ENCODE results near the gene CSGALNACT2. TPM values are rescaled to one million over a fixed set of nuclear protein-coding genes. Genes with fewer than 3 reads are reported as not detected.

Gene CSGALNACT2
- total RNA-seq, 1 experiment from 2014 or later, result 5.1 TPM

DNA sequence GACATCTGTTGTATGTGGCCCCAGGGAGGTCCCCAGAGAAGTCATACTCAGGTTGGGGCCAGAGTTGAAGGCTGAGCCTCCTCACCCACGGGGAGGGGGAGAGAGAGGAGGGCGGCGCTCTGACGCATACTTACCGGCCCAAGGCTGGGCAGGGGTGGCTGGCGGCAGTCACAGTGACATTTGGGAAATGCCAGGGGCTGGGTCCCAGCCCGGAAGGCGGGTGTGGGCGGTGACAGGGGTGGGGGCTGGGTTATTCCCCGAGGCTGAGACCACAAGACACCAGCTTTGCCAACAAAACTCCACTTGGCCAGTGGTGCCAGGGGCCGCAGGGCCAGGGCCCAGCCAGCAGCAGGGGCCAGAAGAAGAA, 87.5 kb downstream of the CSGALNACT2 start:
- H3K9me3 Mint-ChIP-seq, result no peaks in the 10 kb centered on the region
- H3K27ac Mint-ChIP-seq, result no peak overlapping the region
- ATAC-seq (no peak), DNase-seq (ENCODE audit: low spot score) (peak; percentile 12)
- H3K36me3 Mint-ChIP-seq, result no peaks in the 10 kb centered on the region
- TF ChIP-seq ZBTB21 (CRISPR knock-in tag; IDR thresholded peaks at IDR 0.05; ENCODE audit: borderline replicate concordance) (no peak), TCF7 (CRISPR knock-in tag; IDR thresholded peaks at IDR 0.05; ENCODE audit: low read depth) (no peak), ETV6 (CRISPR knock-in tag; IDR thresholded peaks at IDR 0.05) (no peak), JAZF1 (CRISPR knock-in tag; IDR thresholded peaks at IDR 0.05) (no peak), ZNF121 (CRISPR knock-in tag; IDR thresholded peaks at IDR 0.05) (no peak)
- TF ChIP-seq, protein P1, sequence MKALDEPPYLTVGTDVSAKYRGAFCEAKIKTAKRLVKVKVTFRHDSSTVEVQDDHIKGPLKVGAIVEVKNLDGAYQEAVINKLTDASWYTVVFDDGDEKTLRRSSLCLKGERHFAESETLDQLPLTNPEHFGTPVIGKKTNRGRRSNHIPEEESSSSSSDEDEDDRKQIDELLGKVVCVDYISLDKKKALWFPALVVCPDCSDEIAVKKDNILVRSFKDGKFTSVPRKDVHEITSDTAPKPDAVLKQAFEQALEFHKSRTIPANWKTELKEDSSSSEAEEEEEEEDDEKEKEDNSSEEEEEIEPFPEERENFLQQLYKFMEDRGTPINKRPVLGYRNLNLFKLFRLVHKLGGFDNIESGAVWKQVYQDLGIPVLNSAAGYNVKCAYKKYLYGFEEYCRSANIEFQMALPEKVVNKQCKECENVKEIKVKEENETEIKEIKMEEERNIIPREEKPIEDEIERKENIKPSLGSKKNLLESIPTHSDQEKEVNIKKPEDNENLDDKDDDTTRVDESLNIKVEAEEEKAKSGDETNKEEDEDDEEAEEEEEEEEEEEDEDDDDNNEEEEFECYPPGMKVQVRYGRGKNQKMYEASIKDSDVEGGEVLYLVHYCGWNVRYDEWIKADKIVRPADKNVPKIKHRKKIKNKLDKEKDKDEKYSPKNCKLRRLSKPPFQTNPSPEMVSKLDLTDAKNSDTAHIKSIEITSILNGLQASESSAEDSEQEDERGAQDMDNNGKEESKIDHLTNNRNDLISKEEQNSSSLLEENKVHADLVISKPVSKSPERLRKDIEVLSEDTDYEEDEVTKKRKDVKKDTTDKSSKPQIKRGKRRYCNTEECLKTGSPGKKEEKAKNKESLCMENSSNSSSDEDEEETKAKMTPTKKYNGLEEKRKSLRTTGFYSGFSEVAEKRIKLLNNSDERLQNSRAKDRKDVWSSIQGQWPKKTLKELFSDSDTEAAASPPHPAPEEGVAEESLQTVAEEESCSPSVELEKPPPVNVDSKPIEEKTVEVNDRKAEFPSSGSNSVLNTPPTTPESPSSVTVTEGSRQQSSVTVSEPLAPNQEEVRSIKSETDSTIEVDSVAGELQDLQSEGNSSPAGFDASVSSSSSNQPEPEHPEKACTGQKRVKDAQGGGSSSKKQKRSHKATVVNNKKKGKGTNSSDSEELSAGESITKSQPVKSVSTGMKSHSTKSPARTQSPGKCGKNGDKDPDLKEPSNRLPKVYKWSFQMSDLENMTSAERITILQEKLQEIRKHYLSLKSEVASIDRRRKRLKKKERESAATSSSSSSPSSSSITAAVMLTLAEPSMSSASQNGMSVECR (CRISPR knock-in tag; IDR thresholded peaks at IDR 0.05; ENCODE audit: borderline replicate concordance), result no peak
- TF ChIP-seq, protein P2, sequence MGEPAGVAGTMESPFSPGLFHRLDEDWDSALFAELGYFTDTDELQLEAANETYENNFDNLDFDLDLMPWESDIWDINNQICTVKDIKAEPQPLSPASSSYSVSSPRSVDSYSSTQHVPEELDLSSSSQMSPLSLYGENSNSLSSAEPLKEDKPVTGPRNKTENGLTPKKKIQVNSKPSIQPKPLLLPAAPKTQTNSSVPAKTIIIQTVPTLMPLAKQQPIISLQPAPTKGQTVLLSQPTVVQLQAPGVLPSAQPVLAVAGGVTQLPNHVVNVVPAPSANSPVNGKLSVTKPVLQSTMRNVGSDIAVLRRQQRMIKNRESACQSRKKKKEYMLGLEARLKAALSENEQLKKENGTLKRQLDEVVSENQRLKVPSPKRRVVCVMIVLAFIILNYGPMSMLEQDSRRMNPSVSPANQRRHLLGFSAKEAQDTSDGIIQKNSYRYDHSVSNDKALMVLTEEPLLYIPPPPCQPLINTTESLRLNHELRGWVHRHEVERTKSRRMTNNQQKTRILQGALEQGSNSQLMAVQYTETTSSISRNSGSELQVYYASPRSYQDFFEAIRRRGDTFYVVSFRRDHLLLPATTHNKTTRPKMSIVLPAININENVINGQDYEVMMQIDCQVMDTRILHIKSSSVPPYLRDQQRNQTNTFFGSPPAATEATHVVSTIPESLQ (CRISPR knock-in tag; IDR thresholded peaks at IDR 0.05), result no peak
- TF ChIP-seq, protein P3, sequence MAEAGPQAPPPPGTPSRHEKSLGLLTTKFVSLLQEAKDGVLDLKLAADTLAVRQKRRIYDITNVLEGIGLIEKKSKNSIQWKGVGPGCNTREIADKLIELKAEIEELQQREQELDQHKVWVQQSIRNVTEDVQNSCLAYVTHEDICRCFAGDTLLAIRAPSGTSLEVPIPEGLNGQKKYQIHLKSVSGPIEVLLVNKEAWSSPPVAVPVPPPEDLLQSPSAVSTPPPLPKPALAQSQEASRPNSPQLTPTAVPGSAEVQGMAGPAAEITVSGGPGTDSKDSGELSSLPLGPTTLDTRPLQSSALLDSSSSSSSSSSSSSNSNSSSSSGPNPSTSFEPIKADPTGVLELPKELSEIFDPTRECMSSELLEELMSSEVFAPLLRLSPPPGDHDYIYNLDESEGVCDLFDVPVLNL (CRISPR knock-in tag; IDR thresholded peaks at IDR 0.05; ENCODE audit: borderline replicate concordance, low read depth), result no peak
- no peak overlapping the region for H3K4me3 Mint-ChIP-seq
- H3K27me3 Mint-ChIP-seq (ENCODE audit: low read depth), result peaks cover 33% of the 10 kb centered on the region
- ChIA-PET CTCF (interaction anchor here (0.6 to 1.0 kb wide), 2 partner anchors 9 to 40 kb away, joined by 3 read pairs; no protein-coding TSS in a partner anchor), POLR2A (no interaction called here)
- peaks cover 14% of the 10 kb centered on the region for H3K4me1 Mint-ChIP-seq

DNA sequence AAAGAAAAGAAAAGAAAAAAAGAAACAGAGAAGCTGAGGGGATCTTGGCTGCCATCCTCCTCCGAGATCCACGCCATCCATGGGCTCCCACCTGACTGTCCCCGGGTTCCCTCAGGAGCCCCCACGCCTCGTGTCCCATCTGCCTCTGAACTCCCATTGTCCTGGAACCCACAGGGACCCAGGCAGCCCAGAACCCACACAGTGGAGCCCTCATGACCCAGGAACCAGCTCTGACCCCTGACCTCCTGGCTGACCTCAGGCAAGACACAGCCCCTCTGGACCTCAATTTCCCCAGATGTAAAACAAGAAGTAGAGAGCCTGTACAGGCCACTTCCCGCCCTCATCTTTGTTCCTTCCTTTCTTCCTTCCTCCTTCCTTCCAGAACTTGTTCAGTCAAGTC, 88.2 kb downstream of the CSGALNACT2 start:
- H3K4me1 Mint-ChIP-seq, result peaks cover 11% of the 10 kb centered on the region
- H3K4me3 Mint-ChIP-seq, result no peak overlapping the region
- peaks cover 39% of the 10 kb centered on the region for H3K27me3 Mint-ChIP-seq (ENCODE audit: low read depth)
- no peaks in the 10 kb centered on the region for H3K36me3 Mint-ChIP-seq
- DNase-seq (ENCODE audit: low spot score), result peak; percentile 3
- H3K27ac Mint-ChIP-seq, result no peak overlapping the region
- no peaks in the 10 kb centered on the region for H3K9me3 Mint-ChIP-seq
- CTCF ChIA-PET, result interaction anchor here (1.0 kb wide), 1 partner anchor 9 kb away, joined by 3 read pairs; no protein-coding TSS in a partner anchor
- POLR2A ChIA-PET, result no interaction called here
- no peak for ATAC-seq
- TF ChIP-seq, protein P4, sequence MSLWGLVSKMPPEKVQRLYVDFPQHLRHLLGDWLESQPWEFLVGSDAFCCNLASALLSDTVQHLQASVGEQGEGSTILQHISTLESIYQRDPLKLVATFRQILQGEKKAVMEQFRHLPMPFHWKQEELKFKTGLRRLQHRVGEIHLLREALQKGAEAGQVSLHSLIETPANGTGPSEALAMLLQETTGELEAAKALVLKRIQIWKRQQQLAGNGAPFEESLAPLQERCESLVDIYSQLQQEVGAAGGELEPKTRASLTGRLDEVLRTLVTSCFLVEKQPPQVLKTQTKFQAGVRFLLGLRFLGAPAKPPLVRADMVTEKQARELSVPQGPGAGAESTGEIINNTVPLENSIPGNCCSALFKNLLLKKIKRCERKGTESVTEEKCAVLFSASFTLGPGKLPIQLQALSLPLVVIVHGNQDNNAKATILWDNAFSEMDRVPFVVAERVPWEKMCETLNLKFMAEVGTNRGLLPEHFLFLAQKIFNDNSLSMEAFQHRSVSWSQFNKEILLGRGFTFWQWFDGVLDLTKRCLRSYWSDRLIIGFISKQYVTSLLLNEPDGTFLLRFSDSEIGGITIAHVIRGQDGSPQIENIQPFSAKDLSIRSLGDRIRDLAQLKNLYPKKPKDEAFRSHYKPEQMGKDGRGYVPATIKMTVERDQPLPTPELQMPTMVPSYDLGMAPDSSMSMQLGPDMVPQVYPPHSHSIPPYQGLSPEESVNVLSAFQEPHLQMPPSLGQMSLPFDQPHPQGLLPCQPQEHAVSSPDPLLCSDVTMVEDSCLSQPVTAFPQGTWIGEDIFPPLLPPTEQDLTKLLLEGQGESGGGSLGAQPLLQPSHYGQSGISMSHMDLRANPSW (CRISPR knock-in tag; conservative IDR thresholded peaks at IDR 0.05; ENCODE audit: low read depth), result no peak
- TF ChIP-seq, protein P5, sequence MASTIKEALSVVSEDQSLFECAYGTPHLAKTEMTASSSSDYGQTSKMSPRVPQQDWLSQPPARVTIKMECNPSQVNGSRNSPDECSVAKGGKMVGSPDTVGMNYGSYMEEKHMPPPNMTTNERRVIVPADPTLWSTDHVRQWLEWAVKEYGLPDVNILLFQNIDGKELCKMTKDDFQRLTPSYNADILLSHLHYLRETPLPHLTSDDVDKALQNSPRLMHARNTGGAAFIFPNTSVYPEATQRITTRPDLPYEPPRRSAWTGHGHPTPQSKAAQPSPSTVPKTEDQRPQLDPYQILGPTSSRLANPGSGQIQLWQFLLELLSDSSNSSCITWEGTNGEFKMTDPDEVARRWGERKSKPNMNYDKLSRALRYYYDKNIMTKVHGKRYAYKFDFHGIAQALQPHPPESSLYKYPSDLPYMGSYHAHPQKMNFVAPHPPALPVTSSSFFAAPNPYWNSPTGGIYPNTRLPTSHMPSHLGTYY (CRISPR knock-in tag; IDR thresholded peaks at IDR 0.05), result no peak
- TF ChIP-seq, protein P6, sequence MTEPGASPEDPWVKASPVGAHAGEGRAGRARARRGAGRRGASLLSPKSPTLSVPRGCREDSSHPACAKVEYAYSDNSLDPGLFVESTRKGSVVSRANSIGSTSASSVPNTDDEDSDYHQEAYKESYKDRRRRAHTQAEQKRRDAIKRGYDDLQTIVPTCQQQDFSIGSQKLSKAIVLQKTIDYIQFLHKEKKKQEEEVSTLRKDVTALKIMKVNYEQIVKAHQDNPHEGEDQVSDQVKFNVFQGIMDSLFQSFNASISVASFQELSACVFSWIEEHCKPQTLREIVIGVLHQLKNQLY (CRISPR knock-in tag; IDR thresholded peaks at IDR 0.05), result no peak
- TF ChIP-seq ZNF263 (CRISPR knock-in tag; IDR thresholded peaks at IDR 0.05; ENCODE audit: low read depth), result no peak
- TF ChIP-seq ELF4 (CRISPR knock-in tag; IDR thresholded peaks at IDR 0.05; ENCODE audit: low read depth), result no peak
- no peak for TF ChIP-seq NR2C2 (CRISPR knock-in tag; IDR thresholded peaks at IDR 0.05)
- TF ChIP-seq, protein P7, sequence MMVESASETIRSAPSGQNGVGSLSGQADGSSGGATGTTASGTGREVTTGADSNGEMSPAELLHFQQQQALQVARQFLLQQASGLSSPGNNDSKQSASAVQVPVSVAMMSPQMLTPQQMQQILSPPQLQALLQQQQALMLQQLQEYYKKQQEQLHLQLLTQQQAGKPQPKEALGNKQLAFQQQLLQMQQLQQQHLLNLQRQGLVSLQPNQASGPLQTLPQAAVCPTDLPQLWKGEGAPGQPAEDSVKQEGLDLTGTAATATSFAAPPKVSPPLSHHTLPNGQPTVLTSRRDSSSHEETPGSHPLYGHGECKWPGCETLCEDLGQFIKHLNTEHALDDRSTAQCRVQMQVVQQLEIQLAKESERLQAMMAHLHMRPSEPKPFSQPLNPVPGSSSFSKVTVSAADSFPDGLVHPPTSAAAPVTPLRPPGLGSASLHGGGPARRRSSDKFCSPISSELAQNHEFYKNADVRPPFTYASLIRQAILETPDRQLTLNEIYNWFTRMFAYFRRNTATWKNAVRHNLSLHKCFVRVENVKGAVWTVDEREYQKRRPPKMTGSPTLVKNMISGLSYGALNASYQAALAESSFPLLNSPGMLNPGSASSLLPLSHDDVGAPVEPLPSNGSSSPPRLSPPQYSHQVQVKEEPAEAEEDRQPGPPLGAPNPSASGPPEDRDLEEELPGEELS (CRISPR knock-in tag; IDR thresholded peaks at IDR 0.05), result no peak
- no peak for TF ChIP-seq ATF1 (CRISPR knock-in tag; IDR thresholded peaks at IDR 0.05)
- TF ChIP-seq ZNF232 (CRISPR knock-in tag; IDR thresholded peaks at IDR 0.05), result no peak
- TF ChIP-seq, protein P8, sequence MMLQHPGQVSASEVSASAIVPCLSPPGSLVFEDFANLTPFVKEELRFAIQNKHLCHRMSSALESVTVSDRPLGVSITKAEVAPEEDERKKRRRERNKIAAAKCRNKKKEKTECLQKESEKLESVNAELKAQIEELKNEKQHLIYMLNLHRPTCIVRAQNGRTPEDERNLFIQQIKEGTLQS (CRISPR knock-in tag; conservative IDR thresholded peaks at IDR 0.05), result no peak
